ENCODE data around the gene TRIP13.

Gene TRIP13

DNA sequence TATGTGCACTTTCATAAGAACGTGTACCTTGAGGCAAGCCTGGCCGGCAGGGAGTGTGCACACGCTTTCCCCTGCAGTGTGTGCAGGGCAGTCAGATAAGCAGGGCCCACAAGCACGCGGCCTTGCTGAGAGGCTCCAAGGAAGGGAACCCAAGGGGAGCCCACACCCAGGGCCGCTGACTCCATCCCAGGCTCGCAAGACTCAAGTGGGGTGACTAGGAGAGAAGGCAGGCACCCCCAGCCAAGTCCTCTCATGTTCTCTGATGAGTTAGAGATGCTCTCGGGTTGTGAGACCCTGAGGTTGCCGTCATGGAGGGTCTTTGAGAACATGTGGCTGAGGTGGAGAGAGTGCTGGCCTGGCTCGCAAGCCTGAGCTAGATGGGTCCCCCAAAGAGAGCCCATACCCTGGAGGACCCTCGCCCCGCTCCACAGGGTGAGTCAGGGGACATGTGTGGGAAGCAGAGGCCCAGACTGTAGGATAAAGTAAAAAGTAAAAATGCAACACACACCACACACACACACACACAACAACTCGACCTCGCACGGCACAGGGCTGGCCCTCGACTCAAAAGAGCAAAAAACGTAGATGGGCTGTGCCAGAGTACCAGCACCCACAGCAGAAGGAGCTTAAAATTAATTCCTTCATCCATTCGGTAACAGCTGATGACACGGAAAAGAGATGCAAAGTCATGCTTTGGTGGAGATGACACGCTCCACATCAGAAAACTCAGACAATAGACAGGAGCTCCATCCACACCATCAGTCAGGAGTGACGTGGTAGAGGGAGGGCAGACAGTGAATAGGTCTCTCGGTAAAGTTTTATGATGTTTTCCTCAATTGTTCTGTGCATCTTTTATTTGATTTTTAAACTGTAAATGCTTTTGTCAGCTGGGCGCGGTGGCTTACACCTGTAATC lies 61.1 kb downstream of the TRIP13 start:
- TF ChIP-seq SPI1 (IDR thresholded peaks at IDR 0.05; ENCODE audit: low read depth, low read length) (no peak), POLR2AphosphoS5 (IDR thresholded peaks at IDR 0.05; ENCODE audit: low read depth, low read length) (no peak), POU2F2 (IDR thresholded peaks at IDR 0.05; ENCODE audit: low read depth, low read length) (no peak), TAF1 (IDR thresholded peaks at IDR 0.05; ENCODE audit: low read depth, low read length) (no peak), POLR2A (IDR thresholded peaks at IDR 0.05; ENCODE audit: low read depth, low read length) (no peak), PAX5 (IDR thresholded peaks at IDR 0.05; ENCODE audit: insufficient read depth, low read length, severe bottlenecking) (no peak)
- DNase-seq (ENCODE audit: insufficient read length, low spot score) (no peak), FAIRE-seq (no peak)

DNA sequence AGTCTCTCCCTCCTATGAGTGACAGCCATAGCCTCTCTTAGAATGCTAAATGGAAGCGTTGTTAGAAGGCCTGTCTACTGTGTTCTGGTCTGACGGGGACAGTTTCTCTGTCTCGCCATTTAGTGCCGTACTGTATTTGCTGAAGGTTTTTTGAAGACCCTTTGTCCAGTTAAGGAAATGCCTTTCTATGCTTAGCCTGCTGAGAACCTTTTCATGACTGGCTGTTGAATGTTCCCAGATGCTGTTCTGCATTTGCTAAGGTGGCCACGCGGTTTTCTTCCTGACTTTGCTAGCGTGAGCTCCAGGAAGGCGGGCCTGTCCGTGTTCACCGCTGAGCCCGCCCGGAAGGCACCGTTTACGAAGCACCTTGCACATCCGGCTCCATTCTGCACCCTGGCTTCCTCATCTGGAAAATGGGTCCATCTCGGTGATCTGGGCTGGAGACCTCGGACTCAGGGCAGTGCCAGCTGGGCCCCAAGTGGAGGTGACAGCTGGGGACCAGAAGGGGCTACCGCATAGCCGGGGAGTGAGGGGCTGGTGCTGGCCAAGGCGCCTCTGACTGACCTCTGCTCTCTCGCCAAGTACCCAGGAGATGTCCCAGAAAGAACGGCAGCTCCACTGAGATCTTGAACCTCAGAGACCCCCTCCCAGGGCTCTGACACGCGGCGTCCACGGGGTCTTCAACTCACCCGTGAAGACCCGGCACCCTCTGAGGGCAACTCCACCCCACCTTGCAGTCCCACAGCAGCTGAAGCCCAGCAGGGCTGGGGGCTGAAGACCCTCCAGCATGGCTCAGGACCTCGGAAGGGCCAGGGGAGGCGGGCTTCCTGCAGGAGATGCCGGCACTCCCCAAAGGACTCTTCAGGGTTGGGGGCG lies 63.4 kb downstream of the TRIP13 start:
- TF ChIP-seq POLR2A (IDR thresholded peaks at IDR 0.05; ENCODE audit: low read depth, low read length) (no peak), TAF1 (IDR thresholded peaks at IDR 0.05; ENCODE audit: low read depth, low read length) (no peak), SPI1 (IDR thresholded peaks at IDR 0.05; ENCODE audit: low read depth, low read length) (no peak), POU2F2 (IDR thresholded peaks at IDR 0.05; ENCODE audit: low read depth, low read length) (no peak), POLR2AphosphoS5 (IDR thresholded peaks at IDR 0.05; ENCODE audit: low read depth, low read length) (no peak), PAX5 (IDR thresholded peaks at IDR 0.05; ENCODE audit: insufficient read depth, low read length, severe bottlenecking) (no peak)
- DNase-seq (ENCODE audit: insufficient read length, low spot score), result no peak
- no peak for FAIRE-seq

DNA sequence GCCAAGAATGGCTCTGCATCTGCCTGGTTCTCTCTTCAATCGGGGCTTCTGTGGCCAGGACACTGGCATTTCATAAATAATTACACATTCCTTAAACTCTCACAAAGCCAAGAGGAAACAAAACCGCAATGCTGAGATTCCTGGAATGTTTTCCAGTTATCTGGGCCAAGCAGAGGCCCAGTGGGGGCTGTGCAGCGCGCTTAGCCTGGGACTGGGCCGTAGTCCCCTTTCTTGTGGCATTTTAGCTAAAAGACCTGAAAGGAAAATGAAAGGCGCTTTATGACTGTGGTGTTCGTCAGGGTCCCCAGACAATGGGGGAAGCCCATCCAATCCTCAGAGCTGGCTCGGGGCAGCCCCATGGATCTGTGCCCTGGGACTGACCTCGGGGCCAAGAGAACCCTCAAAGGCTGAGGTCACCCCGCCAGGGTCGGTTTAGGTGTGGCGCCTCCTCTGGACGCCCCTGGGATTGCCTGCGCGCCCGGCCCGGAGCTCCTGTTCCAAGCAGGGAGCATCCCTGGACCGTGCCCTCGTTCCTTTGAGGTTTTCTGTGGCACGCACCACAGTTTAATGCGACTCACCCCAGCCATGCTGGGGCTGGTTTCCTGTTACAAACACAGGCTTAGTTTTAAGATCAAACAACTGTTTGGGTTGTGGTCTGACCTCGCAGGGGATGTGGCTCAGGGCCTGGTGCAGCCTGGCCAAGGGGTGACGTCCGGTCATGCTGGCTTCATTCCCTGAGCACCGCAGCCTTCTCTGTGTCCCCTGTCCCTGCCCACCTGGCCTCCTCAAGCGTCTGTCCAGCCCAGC lies 64.5 kb downstream of the TRIP13 start:
- DNase-seq (ENCODE audit: insufficient read length, low spot score) (no peak), FAIRE-seq (no peak)
- TF ChIP-seq POLR2AphosphoS5 (IDR thresholded peaks at IDR 0.05; ENCODE audit: low read depth, low read length) (no peak), SPI1 (IDR thresholded peaks at IDR 0.05; ENCODE audit: low read depth, low read length) (no peak), POU2F2 (IDR thresholded peaks at IDR 0.05; ENCODE audit: low read depth, low read length) (no peak), POLR2A (IDR thresholded peaks at IDR 0.05; ENCODE audit: low read depth, low read length) (no peak), TAF1 (IDR thresholded peaks at IDR 0.05; ENCODE audit: low read depth, low read length) (no peak), PAX5 (IDR thresholded peaks at IDR 0.05; ENCODE audit: insufficient read depth, low read length, severe bottlenecking) (no peak)

DNA sequence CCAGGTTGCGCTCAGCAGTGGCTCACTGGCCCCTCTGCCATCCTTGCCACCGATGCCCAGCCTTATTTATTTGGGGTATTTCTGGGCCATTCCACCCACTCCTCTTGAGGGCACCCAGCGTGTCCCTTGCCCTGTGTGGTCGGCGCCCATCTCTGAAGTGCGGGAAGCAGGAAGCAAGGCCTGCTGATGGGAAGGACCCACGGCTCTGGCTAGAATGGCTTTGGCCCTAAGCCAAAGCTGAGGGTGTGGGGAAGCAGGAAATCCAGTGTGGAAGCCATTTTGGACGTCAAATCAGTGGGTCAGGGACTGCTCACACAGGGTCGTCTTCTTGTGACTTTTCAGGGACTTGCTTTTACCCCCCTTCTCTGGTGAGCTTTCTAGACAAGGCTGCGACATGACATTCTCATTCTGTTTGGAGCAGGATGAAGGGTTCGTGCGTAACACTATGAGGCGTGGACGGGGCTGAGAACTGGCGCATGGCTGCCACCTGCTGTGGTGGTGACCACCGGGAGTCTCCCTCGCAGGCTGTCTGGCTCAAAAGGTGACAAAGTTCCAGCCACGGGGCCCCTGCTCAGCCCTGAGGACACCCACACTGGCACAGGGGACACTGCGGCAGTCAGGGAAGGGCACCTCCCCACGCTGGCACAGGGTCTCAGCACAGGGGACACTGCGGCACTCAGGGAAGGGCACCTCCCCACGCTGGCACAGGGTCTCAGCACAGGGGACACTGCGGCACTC lies 65.2 kb downstream of the TRIP13 start:
- FAIRE-seq, result no peak
- DNase-seq (ENCODE audit: insufficient read length, low spot score), result no peak
- TF ChIP-seq TAF1 (IDR thresholded peaks at IDR 0.05; ENCODE audit: low read depth, low read length) (no peak), PAX5 (IDR thresholded peaks at IDR 0.05; ENCODE audit: insufficient read depth, low read length, severe bottlenecking) (no peak), SPI1 (IDR thresholded peaks at IDR 0.05; ENCODE audit: low read depth, low read length) (no peak), POLR2AphosphoS5 (IDR thresholded peaks at IDR 0.05; ENCODE audit: low read depth, low read length) (no peak), POLR2A (IDR thresholded peaks at IDR 0.05; ENCODE audit: low read depth, low read length) (no peak), POU2F2 (IDR thresholded peaks at IDR 0.05; ENCODE audit: low read depth, low read length) (no peak)

DNA sequence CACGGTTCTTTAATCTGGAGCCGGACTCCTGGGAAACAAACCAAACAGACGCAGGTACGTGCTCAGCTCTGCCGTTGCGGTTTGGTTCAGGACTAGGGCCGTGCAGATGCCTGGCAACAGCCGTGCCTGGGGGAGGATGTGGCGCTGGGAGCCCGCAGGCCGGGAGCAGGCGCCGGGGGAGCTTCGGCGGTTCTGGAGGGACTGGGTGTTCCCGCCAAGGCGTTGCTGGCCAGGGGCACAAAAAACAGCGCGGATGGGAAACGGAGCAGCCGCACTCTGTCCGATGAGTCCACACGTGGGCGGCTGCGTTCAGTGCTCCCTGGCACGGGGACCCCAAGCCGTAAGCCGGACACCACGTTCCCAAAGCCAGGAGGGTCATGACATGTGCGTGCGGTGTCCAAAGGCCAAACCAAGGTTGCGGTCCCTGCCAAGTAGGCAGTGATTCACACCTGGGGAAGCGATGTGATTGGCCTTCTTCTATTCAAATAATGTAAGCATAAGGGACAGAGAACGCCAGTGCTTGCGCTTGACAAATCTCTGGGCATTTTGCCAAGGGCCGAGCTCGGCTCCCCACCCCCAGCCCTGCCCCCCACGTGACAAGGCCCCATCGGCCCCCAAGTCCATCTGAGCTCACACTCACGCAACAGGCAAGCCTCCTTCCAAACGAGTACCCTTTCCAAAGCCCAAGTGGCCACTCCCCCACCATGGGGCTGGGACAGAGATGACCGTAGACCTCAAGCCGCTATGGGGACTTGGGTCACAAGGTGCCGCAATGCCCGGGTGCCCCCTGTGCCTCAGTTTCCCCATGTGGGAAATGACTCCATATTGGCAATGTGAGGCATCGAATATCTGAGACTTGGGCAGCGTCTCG lies 66.3 kb downstream of the TRIP13 start:
- no peak for DNase-seq (ENCODE audit: insufficient read length, low spot score)
- FAIRE-seq, result no peak
- TF ChIP-seq SPI1 (IDR thresholded peaks at IDR 0.05; ENCODE audit: low read depth, low read length) (no peak), POLR2A (IDR thresholded peaks at IDR 0.05; ENCODE audit: low read depth, low read length) (no peak), PAX5 (IDR thresholded peaks at IDR 0.05; ENCODE audit: insufficient read depth, low read length, severe bottlenecking) (no peak), POLR2AphosphoS5 (IDR thresholded peaks at IDR 0.05; ENCODE audit: low read depth, low read length) (no peak), POU2F2 (IDR thresholded peaks at IDR 0.05; ENCODE audit: low read depth, low read length) (no peak), TAF1 (IDR thresholded peaks at IDR 0.05; ENCODE audit: low read depth, low read length) (no peak)

DNA sequence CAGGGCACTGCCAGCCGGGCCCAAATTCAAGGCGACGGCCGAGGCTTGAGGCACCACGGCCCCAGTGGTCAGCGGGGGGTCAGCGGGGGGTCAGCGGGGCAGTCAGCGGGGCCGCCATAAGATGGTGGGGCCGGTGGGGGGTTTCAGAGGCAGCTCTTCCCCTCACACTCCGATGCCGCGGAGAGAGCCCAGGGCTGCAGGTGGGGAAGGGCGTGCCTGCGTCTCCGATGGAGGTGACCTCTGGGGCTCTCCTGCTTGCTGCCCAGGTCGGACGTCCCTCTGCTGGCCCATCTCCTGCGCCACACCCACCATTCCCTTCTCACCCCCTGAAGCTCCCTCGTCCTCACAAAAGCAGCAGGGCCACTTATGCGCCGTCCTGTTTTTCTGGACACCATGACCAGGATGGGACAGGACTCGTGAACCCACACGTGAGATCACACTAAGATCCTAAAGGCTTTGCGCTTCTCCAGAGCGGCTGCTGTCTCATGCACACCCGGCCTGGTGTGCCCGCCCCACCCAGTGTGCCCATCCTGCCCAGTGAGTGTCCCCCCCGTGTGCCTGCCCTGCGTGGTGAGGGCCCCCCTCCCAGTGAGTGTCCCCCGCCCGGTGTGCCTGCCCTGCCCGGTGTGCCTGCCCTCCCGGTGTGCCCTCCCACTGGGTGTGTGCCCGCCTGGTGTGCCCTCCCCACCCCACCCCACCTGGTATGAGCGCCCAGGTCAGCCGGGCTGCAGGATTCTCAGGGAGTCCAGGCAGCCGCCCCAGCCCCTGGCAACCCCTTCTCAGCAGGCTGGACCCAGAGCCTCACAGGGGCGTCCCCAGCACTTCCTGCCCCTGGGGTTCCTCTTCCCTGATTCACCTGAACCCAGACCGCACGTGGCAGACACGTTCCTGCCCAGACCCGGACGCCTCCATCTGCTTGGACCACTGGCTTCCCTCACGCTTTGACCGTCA lies 67.2 kb downstream of the TRIP13 start:
- no peak for DNase-seq (ENCODE audit: insufficient read length, low spot score)
- no peak for FAIRE-seq
- no peak for TF ChIP-seq TAF1 (IDR thresholded peaks at IDR 0.05; ENCODE audit: low read depth, low read length)
- no peak for TF ChIP-seq POLR2A (IDR thresholded peaks at IDR 0.05; ENCODE audit: low read depth, low read length)
- no peak for TF ChIP-seq SPI1 (IDR thresholded peaks at IDR 0.05; ENCODE audit: low read depth, low read length)
- no peak for TF ChIP-seq POU2F2 (IDR thresholded peaks at IDR 0.05; ENCODE audit: low read depth, low read length)
- no peak for TF ChIP-seq PAX5 (IDR thresholded peaks at IDR 0.05; ENCODE audit: insufficient read depth, low read length, severe bottlenecking)
- no peak for TF ChIP-seq POLR2AphosphoS5 (IDR thresholded peaks at IDR 0.05; ENCODE audit: low read depth, low read length)

DNA sequence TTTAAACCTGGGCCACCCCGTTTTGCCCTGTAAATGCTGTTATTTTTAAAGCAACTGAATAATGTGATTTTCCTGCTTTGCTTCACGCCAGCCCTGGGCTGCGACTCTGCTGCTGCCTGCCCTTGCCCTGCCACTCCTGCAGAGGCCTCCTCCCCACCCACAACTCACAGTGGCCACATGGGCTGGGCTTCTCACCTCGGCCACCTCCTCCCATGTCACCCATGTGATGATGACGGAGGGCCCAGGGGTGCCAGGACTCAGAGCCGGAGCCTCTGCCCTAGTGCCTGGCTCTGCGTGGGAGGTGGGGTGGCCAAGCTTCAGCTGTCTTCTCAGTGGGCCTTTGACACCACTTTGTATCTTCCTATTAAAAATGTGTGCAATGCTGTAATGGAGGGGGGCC lies 67.9 kb downstream of the TRIP13 start:
- FAIRE-seq (no peak), DNase-seq (ENCODE audit: insufficient read length, low spot score) (no peak)
- TF ChIP-seq TAF1 (IDR thresholded peaks at IDR 0.05; ENCODE audit: low read depth, low read length), result no peak
- TF ChIP-seq POLR2A (IDR thresholded peaks at IDR 0.05; ENCODE audit: low read depth, low read length), result no peak
- TF ChIP-seq SPI1 (IDR thresholded peaks at IDR 0.05; ENCODE audit: low read depth, low read length), result no peak
- TF ChIP-seq POLR2AphosphoS5 (IDR thresholded peaks at IDR 0.05; ENCODE audit: low read depth, low read length), result no peak
- no peak for TF ChIP-seq PAX5 (IDR thresholded peaks at IDR 0.05; ENCODE audit: insufficient read depth, low read length, severe bottlenecking)
- TF ChIP-seq POU2F2 (IDR thresholded peaks at IDR 0.05; ENCODE audit: low read depth, low read length), result no peak
